ENCODE data around the gene ROR2.

- no peak for TF ChIP-seq POLR2AphosphoS5 (IDR thresholded peaks at IDR 0.05)
- TF ChIP-seq, protein P1, sequence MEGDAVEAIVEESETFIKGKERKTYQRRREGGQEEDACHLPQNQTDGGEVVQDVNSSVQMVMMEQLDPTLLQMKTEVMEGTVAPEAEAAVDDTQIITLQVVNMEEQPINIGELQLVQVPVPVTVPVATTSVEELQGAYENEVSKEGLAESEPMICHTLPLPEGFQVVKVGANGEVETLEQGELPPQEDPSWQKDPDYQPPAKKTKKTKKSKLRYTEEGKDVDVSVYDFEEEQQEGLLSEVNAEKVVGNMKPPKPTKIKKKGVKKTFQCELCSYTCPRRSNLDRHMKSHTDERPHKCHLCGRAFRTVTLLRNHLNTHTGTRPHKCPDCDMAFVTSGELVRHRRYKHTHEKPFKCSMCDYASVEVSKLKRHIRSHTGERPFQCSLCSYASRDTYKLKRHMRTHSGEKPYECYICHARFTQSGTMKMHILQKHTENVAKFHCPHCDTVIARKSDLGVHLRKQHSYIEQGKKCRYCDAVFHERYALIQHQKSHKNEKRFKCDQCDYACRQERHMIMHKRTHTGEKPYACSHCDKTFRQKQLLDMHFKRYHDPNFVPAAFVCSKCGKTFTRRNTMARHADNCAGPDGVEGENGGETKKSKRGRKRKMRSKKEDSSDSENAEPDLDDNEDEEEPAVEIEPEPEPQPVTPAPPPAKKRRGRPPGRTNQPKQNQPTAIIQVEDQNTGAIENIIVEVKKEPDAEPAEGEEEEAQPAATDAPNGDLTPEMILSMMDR (IDR thresholded peaks at IDR 0.05): no peak
These were observed 382.3 kb downstream of the ROR2 start for GRCh38 chr9:91567642-91568274.
